Activated naive CD4-positive, alpha-beta T cell (primary cell): ENCODE data around the gene LIPC.

Experiments
- DNase-seq, 4 experiments: peaks; one replicate each; lab custom pipeline; 2025; lab: John Stamatoyannopoulos, UW

LIPC gene

GRCh38 chr15:58538225-58538727 lies 106.5 kb downstream of the LIPC start:
- DNase-seq, result no peak

- DNase-seq, result no peak
Observed at GRCh38 chr15:58538901-58539300, 107.1 kb downstream of the LIPC start.

- DNase-seq, result no peak
Observed at GRCh38 chr15:58539548-58539947, 107.8 kb downstream of the LIPC start.

GRCh38 chr15:58541410-58542087 lies 109.8 kb downstream of the LIPC start:
- DNase-seq, result no peak

- DNase-seq, result no peak
Observed at GRCh38 chr15:58543664-58544335, 112.0 kb downstream of the LIPC start.

- no peak for DNase-seq
Observed at GRCh38 chr15:58544756-58545155, 113.0 kb downstream of the LIPC start.

GRCh38 chr15:58545307-58546065 lies 113.7 kb downstream of the LIPC start:
- no peak for DNase-seq

- no peak for DNase-seq
Observed at GRCh38 chr15:58546066-58546591, 114.3 kb downstream of the LIPC start.

- no peak for DNase-seq
Observed at GRCh38 chr15:58546635-58547627, 115.1 kb downstream of the LIPC start.

- DNase-seq, result no peak
Observed at GRCh38 chr15:58547628-58548307, 116.0 kb downstream of the LIPC start.

- DNase-seq, result no peak
Observed at GRCh38 chr15:58548308-58549012, 116.7 kb downstream of the LIPC start.

GRCh38 chr15:58549013-58549784 lies 117.4 kb downstream of the LIPC start:
- DNase-seq, result no peak

GRCh38 chr15:58549785-58550074 lies 117.9 kb downstream of the LIPC start:
- DNase-seq, result no peak

GRCh38 chr15:58551084-58551763 lies 119.4 kb downstream of the LIPC start:
- no peak for DNase-seq

- no peak for DNase-seq
Observed at GRCh38 chr15:58551764-58552504, 120.1 kb downstream of the LIPC start.

- no peak for DNase-seq
Observed at GRCh38 chr15:58552505-58553364, 120.9 kb downstream of the LIPC start.

- no peak for DNase-seq
Observed at GRCh38 chr15:58553365-58553918, 121.7 kb downstream of the LIPC start.
